Adrenal gland (tissue), 12 donors: ENCODE results near the gene GPAT3. TPM values are rescaled to one million over a fixed set of nuclear protein-coding genes. Genes with fewer than 3 reads are reported as not detected.

Experiments
- DNase-seq, 7 donors: peaks; one replicate each; pipeline ENCODE4 v3.0.0-alpha.2; 2019 to 2020
- H3K27ac ChIP-seq, 5 donors: fragments of 200-600 bp; sonication (generic) in 4 of 5; 1 replicate in 3 of 5; 2 replicates in 2 of 5; pipeline versions ENCODE4 v1.5.1 to v1.8.0; 2016 to 2020; ENCODE audit warnings: mild to moderate bottlenecking in 1 of 5
- H3K27me3 ChIP-seq: fragments of 200-600 bp; 2 replicates; pipeline ENCODE4 v1.8.0; 2021
- H3K36me3 ChIP-seq, 2 donors: fragments of 200-600 bp; replicated peaks in 1 of 2; 1 replicate in 1 of 2; 2 replicates in 1 of 2; pipeline versions ENCODE4 v1.5.1 to v1.8.0; 2018 to 2022
- H3K4me1 ChIP-seq, 2 donors: fragments of 200-600 bp; replicated peaks in 1 of 2; 1 replicate in 1 of 2; 2 replicates in 1 of 2; pipeline versions ENCODE4 v1.5.1 to v1.8.0; 2018 to 2021
- H3K4me3 ChIP-seq, 4 donors: fragments of 200-600 bp; sonication (generic) in 3 of 4; one replicate each; pipeline ENCODE4 v1.5.1; 2016 to 2018
- H3K9me3 ChIP-seq, 3 donors: fragments of 200-600 bp; sonication (generic) in 1 of 3; replicated peaks in 1 of 3; 1 replicate in 2 of 3; 2 replicates in 1 of 3; pipeline versions ENCODE4 v1.5.1 to v1.8.0; 2016 to 2021
- POLR2A ChIP-seq, 2 donors: fragments of 450-650 bp; IDR thresholded peaks; one replicate each; pipeline ENCODE4 v1.6.1; 2017; ENCODE audit warnings: antibody characterized with exemption in 2 of 2, mild to moderate bottlenecking in 2 of 2, moderate library complexity in 1 of 2
- WGBS, 4 donors: extraction: QIAGEN DNeasy Blood & Tissue Kit in 2 of 4; methylation state at CpG; one replicate each; pipeline versions ENCODE4 v1.1.5 to v1.1.7; 2013 to 2017; 5-methylcytosine and 5-hydroxymethylcytosine counted together
- intact Hi-C, 2 donors: fragments of 100-400 bp; cut with DNase I; formaldehyde crosslinking; loops; one replicate each; pipeline versions ENCODE4 v1.14.1 to v1.15.0; 2022 to 2023
- polyA plus RNA-seq, 3 donors: library from polyadenylated mRNA; stranded (reverse); fragments of 200-250 nt in 2 of 3; fragments of 350-450 nt in 1 of 3; fragmentation: Illumina TruSeq in 1 of 3; extraction: RNeasy Lipid Tissue Mini Kit (QIAGEN cat#74804) in 1 of 3; gene quantifications; one replicate each; pipeline ENCODE4 v1.2.3, GENCODE V29; 2013 to 2014
- total RNA-seq, 9 donors: library from RNA; depleted of rRNA in 4 of 9; stranded (reverse); fragments of >200 nt in 4 of 9; fragments of 120-200 nt in 1 of 9; fragmentation: NEBNext Ultra II Directional in 1 of 9; extraction: Animal tissue kit (Norgen Biotek cat#: 25700) in 1 of 9; gene quantifications; one replicate each; pipeline versions ENCODE4 v1.1.0 to v1.2.4, GENCODE V29; 2013 to 2023
- TF ChIP-seq, protein P1 (sequence below), 6 experiments: fragments of 450-650 bp in 4 of 6; fragments of 200-600 bp in 2 of 6; sonication (generic) in 1 of 6; IDR thresholded peaks; 1 replicate in 5 of 6; 2 replicates in 1 of 6; pipeline versions ENCODE4 v1.5.1 to v1.8.0; 2016 to 2021; ENCODE audit warnings: antibody characterized with exemption in 6 of 6, mild to moderate bottlenecking in 2 of 6, moderate library complexity in 1 of 6
- donor health status: healthy with polysubstance abuse.
- donor health status: Bipolar disorder and iron deficiency.
- donor health status: DM: yes; HTN: yes; CAD: no.
- donor health status: DM: no; HTN: no; CAD: no.
- donor health status: DM: no; HTN: no; CAD: no.
- donor health status: DM: yes; HTN: yes; CAD: no.

Gene GPAT3
- total and polyA plus RNA-seq, 12 donors, result 0.12 to 15.4 (median 0.98) TPM

DNA sequence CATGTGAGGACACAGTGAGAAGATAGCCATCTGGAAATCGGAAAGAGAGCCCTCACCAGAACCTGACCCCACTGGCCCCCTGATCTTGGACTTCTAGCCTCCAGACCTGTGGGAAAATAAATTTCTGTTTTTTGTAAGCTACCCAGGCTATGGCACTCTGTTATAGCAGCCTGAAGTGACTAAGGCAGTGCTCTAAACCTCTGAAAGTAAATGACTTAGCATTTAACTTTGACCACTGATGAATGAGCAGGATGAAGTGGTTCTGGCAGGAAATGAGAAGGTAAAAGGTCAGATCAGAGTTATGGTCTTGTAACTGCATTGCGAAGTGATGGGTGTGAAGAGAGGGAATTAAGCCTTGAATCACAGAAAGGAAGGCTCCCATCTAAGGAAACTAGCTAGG is 17.0 kb downstream of the GPAT3 start:
- no peak for DNase-seq
- TF ChIP-seq, protein P1, sequence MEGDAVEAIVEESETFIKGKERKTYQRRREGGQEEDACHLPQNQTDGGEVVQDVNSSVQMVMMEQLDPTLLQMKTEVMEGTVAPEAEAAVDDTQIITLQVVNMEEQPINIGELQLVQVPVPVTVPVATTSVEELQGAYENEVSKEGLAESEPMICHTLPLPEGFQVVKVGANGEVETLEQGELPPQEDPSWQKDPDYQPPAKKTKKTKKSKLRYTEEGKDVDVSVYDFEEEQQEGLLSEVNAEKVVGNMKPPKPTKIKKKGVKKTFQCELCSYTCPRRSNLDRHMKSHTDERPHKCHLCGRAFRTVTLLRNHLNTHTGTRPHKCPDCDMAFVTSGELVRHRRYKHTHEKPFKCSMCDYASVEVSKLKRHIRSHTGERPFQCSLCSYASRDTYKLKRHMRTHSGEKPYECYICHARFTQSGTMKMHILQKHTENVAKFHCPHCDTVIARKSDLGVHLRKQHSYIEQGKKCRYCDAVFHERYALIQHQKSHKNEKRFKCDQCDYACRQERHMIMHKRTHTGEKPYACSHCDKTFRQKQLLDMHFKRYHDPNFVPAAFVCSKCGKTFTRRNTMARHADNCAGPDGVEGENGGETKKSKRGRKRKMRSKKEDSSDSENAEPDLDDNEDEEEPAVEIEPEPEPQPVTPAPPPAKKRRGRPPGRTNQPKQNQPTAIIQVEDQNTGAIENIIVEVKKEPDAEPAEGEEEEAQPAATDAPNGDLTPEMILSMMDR (IDR thresholded peaks at IDR 0.05), result no peak
- no peak for TF ChIP-seq POLR2A (IDR thresholded peaks at IDR 0.05)

DNA sequence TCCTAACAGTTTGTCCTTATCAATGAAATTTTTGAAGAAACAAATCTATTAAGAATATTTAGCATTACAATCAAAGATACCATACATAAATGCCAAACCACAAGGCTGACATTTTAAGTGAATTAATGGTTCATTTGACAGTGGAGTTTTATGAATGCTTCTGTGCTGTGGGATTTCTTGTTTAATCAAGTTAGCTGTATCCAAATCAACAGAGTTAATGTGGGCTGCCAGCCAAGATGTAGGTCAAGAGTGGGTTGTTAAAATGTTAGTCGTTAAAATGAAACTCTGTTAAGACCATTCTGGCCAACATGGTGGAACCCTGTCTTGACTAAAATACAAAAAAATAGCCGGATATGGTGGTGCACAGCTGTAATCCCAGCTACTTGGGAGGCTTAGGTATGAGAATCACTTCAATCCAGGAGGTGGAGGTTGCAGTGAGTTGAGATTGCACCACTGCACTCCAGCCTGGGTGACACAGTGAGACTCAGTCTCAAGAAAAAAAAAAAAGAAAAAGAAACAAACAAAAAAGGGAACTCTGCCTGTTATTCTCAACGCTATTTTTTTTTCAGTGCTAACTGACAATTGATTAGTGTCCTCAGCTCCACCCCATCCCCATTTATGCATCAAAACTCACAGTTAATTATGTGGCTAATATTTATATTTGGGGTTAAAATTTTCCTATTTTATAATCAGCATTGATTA is 20.2 kb downstream of the GPAT3 start:
- H3K36me3 ChIP-seq, result no peaks in the 10 kb centered on the region
- TF ChIP-seq, protein P1 (IDR thresholded peaks at IDR 0.05), result no peak
- no peak for TF ChIP-seq POLR2A (IDR thresholded peaks at IDR 0.05)
- no peaks in the 10 kb centered on the region for H3K27me3 ChIP-seq
- no peaks in the 10 kb centered on the region for H3K4me1 ChIP-seq
- H3K4me3 ChIP-seq, result no peak overlapping the region
- 58 to 70% (median 66%) methylated on average over 3 of the region's 3 CpGs for WGBS, 4 donors
- intact Hi-C loops, result no loop called here
- H3K27ac ChIP-seq, result no peak overlapping the region
- no peak for DNase-seq
- H3K9me3 ChIP-seq, result no peaks in the 10 kb centered on the region

More for the DNA sequence above, 17.0 kb downstream of the GPAT3 start:
- no peaks in the 10 kb centered on the region for H3K27me3 ChIP-seq
- H3K4me1 ChIP-seq, result peaks cover 0 to 3% of the 10 kb centered on the region in 2 donors
- 49 to 72% (median 70%) methylated on average over 2 of the region's 2 CpGs for WGBS, 4 donors
- intact Hi-C loops, result no loop called here
- peaks cover 0 to 3% (median 0%) of the 10 kb centered on the region in 3 donors for H3K9me3 ChIP-seq
- H3K4me3 ChIP-seq, result no peak overlapping the region
- no peaks in the 10 kb centered on the region for H3K36me3 ChIP-seq
- no peak overlapping the region for H3K27ac ChIP-seq

DNA sequence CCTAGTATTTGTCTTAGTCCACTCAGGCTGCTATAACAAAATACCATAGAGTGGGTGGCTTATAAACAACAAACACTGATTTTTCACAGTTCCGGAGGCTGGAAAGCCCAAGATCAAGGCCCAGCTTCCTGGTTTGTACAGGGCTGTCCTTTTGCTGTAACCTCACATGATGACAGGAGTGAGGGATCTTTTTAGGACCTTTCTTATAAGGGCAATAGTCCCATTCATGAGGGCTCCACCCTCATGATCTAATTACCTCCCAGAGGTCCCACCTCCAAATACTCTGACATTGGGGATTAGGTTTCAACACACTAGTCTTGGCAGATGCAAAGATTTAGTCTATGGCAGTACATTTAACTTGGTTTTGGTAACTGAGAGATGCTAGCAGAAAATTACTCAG is 20.9 kb downstream of the GPAT3 start:
- no peaks in the 10 kb centered on the region for H3K27me3 ChIP-seq
- no peaks in the 10 kb centered on the region for H3K36me3 ChIP-seq
- H3K27ac ChIP-seq, result no peak overlapping the region
- TF ChIP-seq, protein P1 (IDR thresholded peaks at IDR 0.05), result no peak
- TF ChIP-seq POLR2A (IDR thresholded peaks at IDR 0.05), result no peak
- DNase-seq, result no peak
- H3K4me1 ChIP-seq, result no peaks in the 10 kb centered on the region
- WGBS, 4 donors, result 78 to 88% (median 81%) methylated on average over 1 of the region's 1 CpG
- intact Hi-C loops, result no loop called here
- no peaks in the 10 kb centered on the region for H3K9me3 ChIP-seq
- no peak overlapping the region for H3K4me3 ChIP-seq

DNA sequence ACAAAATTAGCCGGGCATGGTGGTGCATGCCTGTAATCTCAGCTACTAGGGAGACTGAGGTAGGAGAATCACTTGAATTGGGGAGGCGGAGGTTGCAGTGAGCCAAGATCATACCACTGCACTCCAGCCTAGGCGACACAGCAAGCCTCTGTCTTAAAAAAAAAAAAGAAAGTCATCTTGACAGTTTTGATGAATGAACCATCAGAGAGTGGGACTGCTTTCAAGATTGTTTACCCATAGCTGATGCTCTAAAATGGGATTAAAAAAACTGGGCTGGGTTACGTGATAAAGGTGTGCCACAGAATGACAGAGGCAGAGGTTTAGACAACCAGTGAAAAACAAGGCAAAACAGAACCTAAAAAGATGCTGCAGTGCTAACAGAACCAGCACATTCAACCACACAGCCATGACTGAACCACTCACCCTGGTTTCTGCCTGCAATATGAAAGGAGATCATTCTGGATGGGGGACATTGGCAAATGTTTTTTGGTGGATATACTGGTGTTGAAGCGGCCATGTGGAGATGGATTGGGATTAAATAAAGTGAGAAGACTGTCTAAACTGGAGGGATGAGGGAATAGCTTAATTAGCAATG is 22.2 kb downstream of the GPAT3 start:
- TF ChIP-seq, protein P1 (IDR thresholded peaks at IDR 0.05), result no peak
- no peak for TF ChIP-seq POLR2A (IDR thresholded peaks at IDR 0.05)
- Histone ChIP-seq H3K4me3 (no peak overlapping the region), H3K9me3 (no peaks in the 10 kb centered on the region), H3K27ac (no peak overlapping the region), H3K27me3 (no peaks in the 10 kb centered on the region), H3K36me3 (no peaks in the 10 kb centered on the region), H3K4me1 (no peaks in the 10 kb centered on the region)
- intact Hi-C loops, result no loop called here
- no peak for DNase-seq
- 86 to 98% (median 90%) methylated on average over 5 of the region's 5 CpGs for WGBS, 4 donors
